Measurements from ENCODE around the gene NPAS2. TPM values are rescaled to one million over a fixed set of nuclear protein-coding genes. Genes with fewer than 3 reads are reported as not detected.

Gene NPAS2
- total and polyA plus RNA-seq, 2 donors from 2014 or later = 8.4 to 44.5 TPM

- Histone ChIP-seq H3K9ac (ENCODE audit: low read length in 3 of 3) (no peak overlapping the region), H3K36me3 (ENCODE audit: control insufficient read depth in 2 of 3, insufficient read depth in 3 of 3, low read length in 3 of 3) (no peaks in the 10 kb centered on the region), H3K4me3 (ENCODE audit: low read length in 3 of 3) (no peak overlapping the region), H3K27me3 (ENCODE audit: control insufficient read depth, insufficient read depth, low read length) (no peaks in the 10 kb centered on the region), H3K27ac (ENCODE audit: low read depth in 2 of 2, low read length in 2 of 2) (no peak overlapping the region), H3K4me1 (ENCODE audit: control insufficient read depth in 2 of 3, insufficient read depth in 2 of 3, low read depth in 1 of 3, low read length in 3 of 3) (peaks cover 0 to 24% (median 7%) of the 10 kb centered on the region in 3 donors), H3K9me3 (ENCODE audit: control insufficient read depth in 2 of 3, insufficient read depth in 1 of 3, low read length in 3 of 3) (no peaks in the 10 kb centered on the region)
- DNase-seq (no peak), FAIRE-seq (no peak)
- intact Hi-C loops (cut with DNase I) = no loop called here
- TF ChIP-seq CTCF (IDR thresholded peaks at IDR 0.05; ENCODE audit: borderline replicate concordance, extremely low read depth, insufficient read depth) = no peak
These were observed 37.5 kb upstream of the NPAS2 start for GRCh38 chr2:100782380-100782878.

- intact Hi-C loops (cut with DNase I) = no loop called here
- Histone ChIP-seq H3K9ac (ENCODE audit: low read length in 3 of 3) (no peak overlapping the region), H3K4me1 (ENCODE audit: control insufficient read depth in 2 of 3, insufficient read depth in 2 of 3, low read depth in 1 of 3, low read length in 3 of 3) (peaks cover 0 to 24% (median 7%) of the 10 kb centered on the region in 3 donors), H3K36me3 (ENCODE audit: control insufficient read depth in 2 of 3, insufficient read depth in 3 of 3, low read length in 3 of 3) (no peaks in the 10 kb centered on the region), H3K9me3 (ENCODE audit: control insufficient read depth in 2 of 3, insufficient read depth in 1 of 3, low read length in 3 of 3) (no peaks in the 10 kb centered on the region), H3K27ac (ENCODE audit: low read depth in 2 of 2, low read length in 2 of 2) (peak overlapping the region; percentile 7 to 56), H3K4me3 (ENCODE audit: low read length in 3 of 3) (no peak overlapping the region), H3K27me3 (ENCODE audit: control insufficient read depth, insufficient read depth, low read length) (no peaks in the 10 kb centered on the region)
- FAIRE-seq = no peak
- DNase-seq = peak in 4 of 5 donors; percentile 57 to 87 (median 75)
- no peak for TF ChIP-seq CTCF (IDR thresholded peaks at IDR 0.05; ENCODE audit: borderline replicate concordance, extremely low read depth, insufficient read depth)
These were observed 36.0 kb upstream of the NPAS2 start for GRCh38 chr2:100783987-100784386.

- FAIRE-seq = no peak
- DNase-seq = no peak
- intact Hi-C loops (cut with DNase I) = no loop called here
- Histone ChIP-seq H3K9me3 (ENCODE audit: control insufficient read depth in 2 of 3, insufficient read depth in 1 of 3, low read length in 3 of 3) (no peaks in the 10 kb centered on the region), H3K4me3 (ENCODE audit: low read length in 3 of 3) (no peak overlapping the region), H3K27me3 (ENCODE audit: control insufficient read depth, insufficient read depth, low read length) (no peaks in the 10 kb centered on the region), H3K36me3 (ENCODE audit: control insufficient read depth in 2 of 3, insufficient read depth in 3 of 3, low read length in 3 of 3) (no peaks in the 10 kb centered on the region), H3K4me1 (ENCODE audit: control insufficient read depth in 2 of 3, insufficient read depth in 2 of 3, low read depth in 1 of 3, low read length in 3 of 3) (peaks cover 0 to 24% (median 7%) of the 10 kb centered on the region in 3 donors), H3K9ac (ENCODE audit: low read length in 3 of 3) (no peak overlapping the region), H3K27ac (ENCODE audit: low read depth in 2 of 2, low read length in 2 of 2) (peak overlapping the region in 1 of 2 donors; percentile 7)
- no peak for TF ChIP-seq CTCF (IDR thresholded peaks at IDR 0.05; ENCODE audit: borderline replicate concordance, extremely low read depth, insufficient read depth)
These were observed 35.3 kb upstream of the NPAS2 start for GRCh38 chr2:100784681-100785080.
